T-helper 9 cell (primary cell): ENCODE results near the gene GDAP2.
"Not testable (repeated sequence)": the region's sequence is repeated elsewhere in the genome, so short reads cannot be mapped to it uniquely, and the experiment has no call there.

Source experiments
- DNase-seq: peaks from one replicate; pipeline ENCODE4 v3.0.0-alpha.2; 2020

Gene GDAP2

GRCh38 chr1:117897551-117897950 lies 31.9 kb downstream of the GDAP2 start:
- no peak for DNase-seq

GRCh38 chr1:117895482-117896114 lies 33.8 kb downstream of the GDAP2 start:
- peak; percentile 40 for DNase-seq

GRCh38 chr1:117894078-117894477 lies 35.3 kb downstream of the GDAP2 start:
- DNase-seq: no peak

- no peak for DNase-seq
Observed at GRCh38 chr1:117892512-117892911, 36.9 kb downstream of the GDAP2 start.

GRCh38 chr1:117890452-117890851 lies 39.0 kb downstream of the GDAP2 start:
- no peak for DNase-seq

- DNase-seq: no peak
Observed at GRCh38 chr1:117886101-117886795, 43.2 kb downstream of the GDAP2 start.

- DNase-seq: no peak
Observed at GRCh38 chr1:117883616-117884015, 45.8 kb downstream of the GDAP2 start.

- DNase-seq: no peak
Observed at GRCh38 chr1:117879284-117879683, 50.1 kb downstream of the GDAP2 start.

- DNase-seq: no peak
Observed at GRCh38 chr1:117877823-117878222, 51.6 kb downstream of the GDAP2 start.

- DNase-seq: no peak
Observed at GRCh38 chr1:117871013-117871412, 58.4 kb downstream of the GDAP2 start.

GRCh38 chr1:117861694-117862093 lies 67.7 kb downstream of the GDAP2 start:
- DNase-seq: no peak

GRCh38 chr1:117860896-117861610 lies 68.4 kb downstream of the GDAP2 start:
- no peak for DNase-seq

- DNase-seq: no peak
Observed at GRCh38 chr1:117859901-117860300, 69.5 kb downstream of the GDAP2 start.

GRCh38 chr1:117857418-117857817 lies 72.0 kb downstream of the GDAP2 start:
- no peak for DNase-seq

- DNase-seq: no peak
Observed at GRCh38 chr1:117852853-117853553, 76.4 kb downstream of the GDAP2 start.

GRCh38 chr1:117851687-117852086 lies 77.7 kb downstream of the GDAP2 start:
- DNase-seq: no peak

- no peak for DNase-seq
Observed at GRCh38 chr1:117846674-117847425, 82.6 kb downstream of the GDAP2 start.

- not testable (repeated sequence) for DNase-seq
Observed at GRCh38 chr1:117844478-117844877, 84.9 kb downstream of the GDAP2 start.

GRCh38 chr1:117843791-117844190 lies 85.6 kb downstream of the GDAP2 start:
- DNase-seq: no peak

- no peak for DNase-seq
Observed at GRCh38 chr1:117842408-117843170, 86.8 kb downstream of the GDAP2 start.

- DNase-seq: no peak
Observed at GRCh38 chr1:117841117-117841650, 88.2 kb downstream of the GDAP2 start.
